ENCODE results near the gene PPIL6. TPM values are rescaled to one million over a fixed set of nuclear protein-coding genes. Genes with fewer than 3 reads are reported as not detected.

The PPIL6 gene
- total RNA-seq, 4 donors from 2014 or later: 0.59 to 18.0 (median 4.6) TPM

DNA sequence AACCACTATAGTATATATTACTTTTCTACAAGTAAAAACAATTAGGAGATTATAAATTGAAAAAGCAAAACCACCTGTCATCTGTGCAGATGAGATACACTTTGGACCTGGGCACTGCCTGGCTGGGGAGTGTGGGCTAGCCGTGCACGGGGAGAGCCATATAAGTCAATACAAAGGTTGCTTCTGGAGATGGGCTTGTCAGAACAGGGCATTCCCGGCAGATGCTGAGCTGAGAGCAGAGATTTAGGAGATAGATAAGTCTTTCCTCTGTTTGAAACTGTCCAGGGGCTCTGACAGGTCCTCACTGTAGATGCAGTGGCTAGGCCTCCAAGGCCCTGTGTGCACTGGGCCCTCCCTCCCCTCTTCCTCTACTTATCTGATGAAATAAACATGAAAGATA lies 92.6 kb downstream of the PPIL6 start:
- Histone ChIP-seq H3K36me3 (no peaks in the 10 kb centered on the region), H3K9me3 (no peaks in the 10 kb centered on the region), H3K27ac (no peak overlapping the region), H3K4me1 (no peaks in the 10 kb centered on the region), H3K27me3 (no peaks in the 10 kb centered on the region), H3K4me3 (no peak overlapping the region)
- TF ChIP-seq, protein P1, sequence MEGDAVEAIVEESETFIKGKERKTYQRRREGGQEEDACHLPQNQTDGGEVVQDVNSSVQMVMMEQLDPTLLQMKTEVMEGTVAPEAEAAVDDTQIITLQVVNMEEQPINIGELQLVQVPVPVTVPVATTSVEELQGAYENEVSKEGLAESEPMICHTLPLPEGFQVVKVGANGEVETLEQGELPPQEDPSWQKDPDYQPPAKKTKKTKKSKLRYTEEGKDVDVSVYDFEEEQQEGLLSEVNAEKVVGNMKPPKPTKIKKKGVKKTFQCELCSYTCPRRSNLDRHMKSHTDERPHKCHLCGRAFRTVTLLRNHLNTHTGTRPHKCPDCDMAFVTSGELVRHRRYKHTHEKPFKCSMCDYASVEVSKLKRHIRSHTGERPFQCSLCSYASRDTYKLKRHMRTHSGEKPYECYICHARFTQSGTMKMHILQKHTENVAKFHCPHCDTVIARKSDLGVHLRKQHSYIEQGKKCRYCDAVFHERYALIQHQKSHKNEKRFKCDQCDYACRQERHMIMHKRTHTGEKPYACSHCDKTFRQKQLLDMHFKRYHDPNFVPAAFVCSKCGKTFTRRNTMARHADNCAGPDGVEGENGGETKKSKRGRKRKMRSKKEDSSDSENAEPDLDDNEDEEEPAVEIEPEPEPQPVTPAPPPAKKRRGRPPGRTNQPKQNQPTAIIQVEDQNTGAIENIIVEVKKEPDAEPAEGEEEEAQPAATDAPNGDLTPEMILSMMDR (IDR thresholded peaks at IDR 0.05): no peak
- TF ChIP-seq POLR2A (IDR thresholded peaks at IDR 0.05): no peak
- no peak for DNase-seq
- intact Hi-C loops (cut with DNase I; ENCODE audit: low total_unique reads): no loop called here

DNA sequence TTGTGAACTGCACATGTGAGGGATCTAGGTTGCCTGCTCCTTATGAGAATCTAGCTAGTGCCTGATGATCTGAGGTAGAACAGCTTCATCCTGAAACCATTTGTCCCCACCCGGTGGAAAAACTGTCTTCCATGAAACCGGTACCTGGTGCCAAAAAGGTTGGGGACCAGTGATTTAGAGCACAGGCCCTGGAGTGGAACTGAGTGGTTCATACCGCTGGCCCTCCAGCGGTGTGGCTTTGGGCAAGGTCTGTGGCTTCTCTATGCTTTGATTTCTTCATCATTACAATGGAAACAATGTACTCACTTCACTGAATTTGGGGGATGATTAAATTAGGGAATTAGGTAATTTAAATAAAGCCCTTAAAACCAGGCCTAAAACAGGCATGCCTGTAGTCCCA lies 94.4 kb downstream of the PPIL6 start:
- Histone ChIP-seq H3K4me1 (no peaks in the 10 kb centered on the region), H3K27ac (no peak overlapping the region), H3K9me3 (no peaks in the 10 kb centered on the region), H3K4me3 (no peak overlapping the region), H3K27me3 (no peaks in the 10 kb centered on the region), H3K36me3 (no peaks in the 10 kb centered on the region)
- DNase-seq: no peak
- TF ChIP-seq, protein P1 (IDR thresholded peaks at IDR 0.05): no peak
- no peak for TF ChIP-seq POLR2A (IDR thresholded peaks at IDR 0.05)
- intact Hi-C loops (cut with DNase I; ENCODE audit: low total_unique reads): no loop called here

DNA sequence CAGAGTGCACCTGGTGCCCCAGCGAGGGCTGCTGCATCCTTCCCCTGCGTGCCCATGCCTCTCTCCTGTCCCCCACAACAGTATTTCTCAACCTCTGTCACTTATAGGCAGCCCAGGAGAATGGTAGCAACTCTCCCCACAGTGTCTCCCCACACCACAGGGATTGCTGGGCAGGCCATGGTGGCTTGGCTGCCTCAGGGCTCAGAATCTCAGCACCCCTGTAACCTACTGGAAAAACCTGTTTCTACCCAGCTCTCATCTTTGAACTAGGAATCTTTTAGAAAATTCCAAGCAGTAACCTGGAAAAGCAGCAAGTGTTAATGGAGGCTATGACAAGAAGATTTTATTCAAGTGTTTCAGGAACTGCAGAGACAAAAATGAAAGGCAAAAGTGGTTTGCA lies 96.2 kb downstream of the PPIL6 start:
- intact Hi-C loops (cut with DNase I; ENCODE audit: low total_unique reads): no loop called here
- Histone ChIP-seq H3K9me3 (no peaks in the 10 kb centered on the region), H3K27me3 (no peaks in the 10 kb centered on the region), H3K4me3 (no peak overlapping the region), H3K27ac (no peak overlapping the region), H3K36me3 (no peaks in the 10 kb centered on the region), H3K4me1 (no peaks in the 10 kb centered on the region)
- TF ChIP-seq POLR2A (IDR thresholded peaks at IDR 0.05): no peak
- TF ChIP-seq, protein P1 (IDR thresholded peaks at IDR 0.05): no peak
- no peak for DNase-seq

DNA sequence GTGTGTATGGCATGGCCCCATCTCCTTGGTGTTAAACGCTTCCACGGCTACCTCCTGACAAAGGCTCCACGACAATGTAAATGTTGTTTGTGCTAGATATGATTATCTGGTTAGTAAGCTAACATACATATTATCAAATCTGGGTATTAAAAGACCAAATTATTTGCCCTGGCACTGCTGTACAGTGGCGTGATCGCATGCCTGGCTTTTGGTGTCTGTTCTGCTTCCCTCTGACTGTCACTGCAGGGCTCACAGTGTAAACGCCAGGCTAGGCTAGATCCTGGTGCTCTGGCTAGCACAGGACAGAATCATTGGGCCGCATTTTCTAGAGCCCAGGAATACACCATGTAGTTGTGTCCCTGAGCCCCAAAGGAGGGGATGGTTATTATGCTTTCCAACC lies 96.9 kb downstream of the PPIL6 start:
- no peaks in the 10 kb centered on the region for H3K27me3 ChIP-seq
- H3K4me3 ChIP-seq: no peak overlapping the region
- H3K27ac ChIP-seq: no peak overlapping the region
- no peak for DNase-seq
- no peaks in the 10 kb centered on the region for H3K36me3 ChIP-seq
- H3K9me3 ChIP-seq: no peaks in the 10 kb centered on the region
- no peak for TF ChIP-seq POLR2A (IDR thresholded peaks at IDR 0.05)
- TF ChIP-seq, protein P1 (IDR thresholded peaks at IDR 0.05): no peak
- H3K4me1 ChIP-seq: no peaks in the 10 kb centered on the region
- intact Hi-C loops (cut with DNase I; ENCODE audit: low total_unique reads): no loop called here

DNA sequence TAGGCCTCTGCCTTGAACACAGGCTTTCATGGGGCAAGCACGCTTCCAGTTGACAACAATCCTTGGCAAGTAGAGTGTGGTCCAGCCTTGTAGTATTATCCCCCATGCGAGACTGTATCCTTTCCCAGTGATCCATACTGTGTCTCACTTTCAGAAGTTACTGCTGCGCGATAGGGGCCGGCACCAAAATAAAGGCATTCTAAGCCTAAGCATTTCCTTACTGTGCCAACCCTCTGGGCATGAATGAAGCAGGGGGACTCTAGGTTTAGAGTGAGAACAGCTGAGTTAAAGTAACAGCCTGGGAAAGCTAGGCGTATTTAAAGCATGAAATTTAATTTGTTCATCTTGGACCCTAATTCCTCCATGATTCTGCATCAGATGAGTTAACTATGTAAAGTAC lies 97.5 kb downstream of the PPIL6 start:
- intact Hi-C loops (cut with DNase I; ENCODE audit: low total_unique reads): no loop called here
- Histone ChIP-seq H3K27ac (no peak overlapping the region), H3K27me3 (no peaks in the 10 kb centered on the region), H3K36me3 (no peaks in the 10 kb centered on the region), H3K4me1 (no peaks in the 10 kb centered on the region), H3K9me3 (no peaks in the 10 kb centered on the region), H3K4me3 (no peak overlapping the region)
- TF ChIP-seq POLR2A (IDR thresholded peaks at IDR 0.05): no peak
- TF ChIP-seq, protein P1 (IDR thresholded peaks at IDR 0.05): no peak
- no peak for DNase-seq
